K562 (cell line): ENCODE results near the gene CARD9. TPM values are rescaled to one million over a fixed set of nuclear protein-coding genes. Genes with fewer than 3 reads are reported as not detected.

Source experiments
- ATAC-seq: fragments of 200-7000 bp; cut with Tn5 transposase; 3 replicates; pipeline ENCODE4 v1.9.1; 2020; ENCODE audit warnings: moderate library complexity
- BruUV-seq: library from RNA; stranded (reverse); fragments of 400-500 nt; replicated peaks from 2 replicates; lab custom pipeline; 2021; lab: Mats Ljungman, UMichigan
- CTCF ChIA-PET: fragments of 300-600 bp; formaldehyde crosslinking; extraction: SDS; loops from one replicate; lab custom pipeline; 2021; ENCODE audit warnings: low intra/inter-chr PET ratio; lab: Yijun Ruan, JAX
- POLR2A ChIA-PET: fragments of 300-600, 350-650 bp; sonication (Branson Sonifier 250); formaldehyde crosslinking; extraction: SDS; loops from one replicate; lab custom pipeline; 2021; ENCODE audit warnings: antibody characterized with exemption, inconsistent platforms; lab: Yijun Ruan, JAX
- DNase-seq, 4 experiments: peaks; one replicate each; pipeline versions ENCODE4 v3.0.0 to v3.0.0-alpha.2; 2011 to 2018; ENCODE audit warnings: low spot score in 3 of 4, mixed read lengths in 3 of 4; ENCODE audit errors: extremely low read depth in 1 of 4
- FAIRE-seq: peaks from 2 replicates; lab custom pipeline; 2011; peaks lifted over from hg19 to GRCh38; lab: Jason Lieb, UNC
- H2AFZ ChIP-seq: 2 replicates; pipeline ENCODE4 v1.6.0; 2011; ENCODE audit warnings: low read depth, low read length, control low read depth, inconsistent platforms
- H3K27ac ChIP-seq: fragments of 200-600 bp; 3 replicates; pipeline ENCODE4 v1.8.0; 2011; ENCODE audit warnings: low read depth, mild to moderate bottlenecking, control low read depth, inconsistent platforms, low read length, moderate library complexity, mixed read lengths; ENCODE audit errors: extremely low read depth
- H3K27me3 ChIP-seq, 2 experiments: fragments of 300-600 bp in 1 of 2; 2 replicates in 1 of 2; 3 replicates in 1 of 2; pipeline versions ENCODE4 v1.6.0 to v1.8.0; 2011; ENCODE audit warnings: inconsistent platforms in 2 of 2, low read length in 2 of 2, mild to moderate bottlenecking in 1 of 2, mixed read lengths in 1 of 2, moderate library complexity in 1 of 2; ENCODE audit not compliant: control insufficient read depth in 2 of 2, insufficient read depth in 2 of 2
- H3K36me3 ChIP-seq: fragments of 300-600 bp; 3 replicates; pipeline ENCODE4 v1.8.0; 2011; ENCODE audit warnings: mild to moderate bottlenecking, low read length, inconsistent platforms; ENCODE audit not compliant: control insufficient read depth, insufficient read depth
- H3K4me1 ChIP-seq, 2 experiments: fragments of 200-600 bp in 1 of 2; replicated peaks in 1 of 2; 2 replicates in 1 of 2; 3 replicates in 1 of 2; pipeline versions ENCODE4 v1.5.1 to v1.8.0; 2011; ENCODE audit warnings: inconsistent platforms in 2 of 2, low read length in 2 of 2, mild to moderate bottlenecking in 1 of 2, mixed read lengths in 1 of 2, moderate library complexity in 1 of 2; ENCODE audit not compliant: control insufficient read depth in 2 of 2, insufficient read depth in 2 of 2
- H3K4me2 ChIP-seq: 2 replicates; pipeline ENCODE4 v1.6.1; 2011; ENCODE audit warnings: low read length, control low read depth, inconsistent platforms, mixed read lengths; ENCODE audit not compliant: insufficient read depth
- H3K4me3 ChIP-seq: fragments of 200-600 bp; sonication (generic), shearing (Covaris generic); 2 replicates; pipeline ENCODE4 v1.5.1; 2016; ENCODE audit warnings: control low read depth, inconsistent platforms
- H3K79me2 ChIP-seq: fragments of 200-600 bp; 3 replicates; pipeline ENCODE4 v1.8.0; 2011; ENCODE audit warnings: low read length, inconsistent platforms; ENCODE audit not compliant: control insufficient read depth, insufficient read depth
- H3K9ac ChIP-seq, 2 experiments: 2 replicates each; pipeline versions ENCODE4 v1.6.0 to v1.6.1; 2011; ENCODE audit warnings: low read depth in 2 of 2, low read length in 2 of 2, control low read depth in 1 of 2, inconsistent platforms in 1 of 2, mild to moderate bottlenecking in 1 of 2, mixed read lengths in 1 of 2; ENCODE audit not compliant: insufficient read depth in 1 of 2
- H3K9me1 ChIP-seq: one replicate; pipeline ENCODE4 v1.6.0; 2011; ENCODE audit warnings: inconsistent platforms, mild to moderate bottlenecking, low read length, moderate library complexity; ENCODE audit not compliant: control insufficient read depth, insufficient read depth
- H3K9me3 ChIP-seq: replicated peaks from 2 replicates; pipeline ENCODE4 v1.5.1; 2011; ENCODE audit warnings: low read depth, low read length, inconsistent platforms; ENCODE audit not compliant: control insufficient read depth, insufficient read depth
- H4K20me1 ChIP-seq: replicated peaks from 2 replicates; pipeline ENCODE4 v1.6.1; 2011; ENCODE audit warnings: low read length, inconsistent platforms, mixed read lengths; ENCODE audit not compliant: control insufficient read depth, insufficient read depth
- BRCA1 ChIP-seq, 2 experiments: fragments of 450-650 bp in 1 of 2; sonication (generic) in 1 of 2; formaldehyde crosslinking in 1 of 2; IDR thresholded peaks; 2 replicates each; pipeline versions ENCODE4 v1.5.0 to v1.6.1; 2017 to 2020; ENCODE audit warnings: mild to moderate bottlenecking in 1 of 2, missing genetic modification reagents in 1 of 2
- BRD9 ChIP-seq: fragments of 450-650 bp; IDR thresholded peaks from 2 replicates; pipeline ENCODE4 v1.6.1; 2018; ENCODE audit warnings: low read depth; ENCODE audit not compliant: partially characterized antibody
- LEF1 ChIP-seq: fragments of 450-650 bp; IDR thresholded peaks from 2 replicates; pipeline ENCODE4 v1.6.1; 2016; ENCODE audit warnings: mild to moderate bottlenecking
- MEIS2 ChIP-seq: fragments of 450-650 bp; IDR thresholded peaks from 2 replicates; pipeline ENCODE4 v1.6.1; 2014; ENCODE audit warnings: mild to moderate bottlenecking; ENCODE audit not compliant: partially characterized antibody
- RBM22 ChIP-seq: fragments of 200-400 bp; formaldehyde crosslinking; IDR thresholded peaks from 2 replicates; pipeline ENCODE4 v1.6.1; 2018; ENCODE audit warnings: low read length, low read depth; ENCODE audit not compliant: poor library complexity, severe bottlenecking
- SIX5 ChIP-seq, 2 experiments: IDR thresholded peaks; 2 replicates each; pipeline ENCODE4 v1.6.1; 2011; ENCODE audit warnings: low read length in 2 of 2, borderline replicate concordance in 1 of 2, low read depth in 1 of 2, mild to moderate bottlenecking in 1 of 2, moderate library complexity in 1 of 2; ENCODE audit not compliant: insufficient read depth in 1 of 2
- SNIP1 ChIP-seq: fragments of 450-650 bp; IDR thresholded peaks from 2 replicates; pipeline ENCODE4 v1.7.1; 2017; ENCODE audit warnings: low read depth, mild to moderate bottlenecking
- ZBTB17 ChIP-seq: fragments of 450-650 bp; formaldehyde crosslinking; IDR thresholded peaks from 2 replicates; pipeline ENCODE4 v1.4.0; 2020; ENCODE audit warnings: mild to moderate bottlenecking
- ZNF184 ChIP-seq: sonication (generic); formaldehyde crosslinking; IDR thresholded peaks from 2 replicates; pipeline ENCODE4 v1.5.0; 2020; ENCODE audit warnings: missing genetic modification reagents
- WGBS: fragments of 100-300 bp; shearing (Covaris generic); methylation state at CpG from one replicate; pipeline ENCODE4 v1.1.6; 2016; ENCODE audit warnings: low coverage, mixed read lengths; ENCODE audit not compliant: insufficient coverage; ENCODE audit errors: missing lambda C conversion rate; 5-methylcytosine and 5-hydroxymethylcytosine counted together
- in situ Hi-C: fragments of 300-500 bp; cut with MboI; formaldehyde crosslinking; loops from 4 replicates; pipeline ENCODE4 v1.15.0; 2018; ENCODE audit warnings: inconsistent platforms, mixed read lengths
- intact Hi-C: fragments of 100-400 bp; cut with micrococcal nuclease; formaldehyde crosslinking; loops from 2 replicates; pipeline ENCODE4 v1.14.2; 2022
- polyA plus RNA-seq, 8 experiments: library from polyadenylated mRNA; depleted of rRNA in 4 of 8; stranded (reverse) in 5 of 8; unstranded in 3 of 8; fragments of >200 nt; fragmentation: Nextera tagmentation in 2 of 8; fragmentation: Illumina TruSeq in 1 of 8; extraction: Ambion mirVana in 2 of 8; extraction: Trizol in 1 of 8; gene quantifications; 2 replicates each; pipeline versions ENCODE4 v1.2.1 to v1.2.3, GENCODE V29; 2011 to 2014; ENCODE audit warnings: inconsistent platforms in 1 of 8, missing spikeins in 1 of 8
- total RNA-seq, 7 experiments: library from RNA; depleted of rRNA in 6 of 7; stranded (reverse); fragments of >200 nt in 6 of 7; fragmentation: Illumina TruSeq in 2 of 7; extraction: Trizol in 2 of 7; gene quantifications; 2 replicates each; pipeline versions ENCODE4 v1.2.1 to v1.2.3, GENCODE V29; 2011 to 2021; ENCODE audit warnings: low replicate concordance in 1 of 7

Gene CARD9
- total and polyA plus RNA-seq, 9 of the 15 experiments (the other 6 are each of a cell fraction or from before 2014, with no cell fraction given): 1.7 to 53.0 (median 9.7) TPM

- H3K4me1 ChIP-seq: peaks cover 0 to 28% of the 10 kb centered on the region in 2 experiments; a peak in 2 of 5 replicates
- no peaks in the 10 kb centered on the region for H3K9me1 ChIP-seq
- intact Hi-C loops: no loop called here
- TF ChIP-seq BRCA1 (IDR thresholded peaks at IDR 0.05): no peak
- no peak for TF ChIP-seq BRCA1 (CRISPR knock-in tag; IDR thresholded peaks at IDR 0.05)
- no peak for TF ChIP-seq MEIS2
- TF ChIP-seq BRD9: no peak
- TF ChIP-seq RBM22: no peak
- no peak for TF ChIP-seq SNIP1
- no peak for TF ChIP-seq SIX5 (IDR thresholded peaks at IDR 0.05; ENCODE audit: borderline replicate concordance in 1 of 2, insufficient read depth in 1 of 2, low read depth in 1 of 2, low read length in 2 of 2)
- TF ChIP-seq ZBTB17 (CRISPR knock-in tag): no peak
- no peak for TF ChIP-seq ZNF184 (CRISPR knock-in tag)
- TF ChIP-seq LEF1: no peak
- H3K4me3 ChIP-seq: no peak overlapping the region
- H2AFZ ChIP-seq: no peak overlapping the region
- no peaks in the 10 kb centered on the region for H3K36me3 ChIP-seq
- FAIRE-seq: no peak
- H3K9ac ChIP-seq: no peak overlapping the region
- H3K27ac ChIP-seq: no peak overlapping the region
- H3K79me2 ChIP-seq: no peaks in the 10 kb centered on the region
- in situ Hi-C loops: no loop called here
- no peak overlapping the region for H3K4me2 ChIP-seq
- ChIA-PET POLR2A (no interaction called here), CTCF (no interaction called here)
- H3K9me3 ChIP-seq: peaks cover 7% of the 10 kb centered on the region
- no peaks in the 10 kb centered on the region; the same call in none of the 2 replicates for H4K20me1 ChIP-seq
- no peak for DNase-seq
- BruUV-seq: no TSS peak
- peaks cover 13 to 42% of the 10 kb centered on the region in 2 experiments; a peak in 4 of 5 replicates for H3K27me3 ChIP-seq
- no peak for ATAC-seq
- WGBS: 16% methylated on average over 19 of the region's 21 CpGs
These were observed 55.2 kb downstream of the CARD9 start for GRCh38 chr9:136318111-136318775.
